ENCODE results near the gene IGFBP3. TPM values are rescaled to one million over a fixed set of nuclear protein-coding genes. Genes with fewer than 3 reads are reported as not detected.

IGFBP3 gene
- total RNA-seq, 1 donor from 2014 or later, result 60.9 TPM

DNA sequence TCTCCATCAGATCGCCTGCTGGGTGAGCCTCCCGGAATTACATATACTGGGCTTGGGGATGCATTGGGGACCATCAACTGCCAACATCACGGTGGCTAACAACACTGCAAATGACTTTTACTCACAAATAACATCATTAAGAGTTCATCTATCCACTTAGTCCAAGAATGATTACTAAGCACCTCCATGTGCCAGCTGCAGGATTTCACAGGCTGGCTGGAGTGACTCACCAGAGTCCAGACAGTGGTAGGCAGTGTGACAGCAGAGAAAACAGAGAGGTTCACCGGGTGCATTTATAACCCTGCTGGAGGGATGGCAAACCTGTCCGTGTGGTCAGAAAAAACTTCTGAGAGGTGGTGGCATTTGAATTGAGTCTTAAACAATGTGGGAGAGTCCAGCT is 3.2 kb upstream of the IGFBP3 start:
- ATAC-seq (no peak), DNase-seq (ENCODE audit: low spot score) (no peak)
- intact Hi-C loops (cut with DNase I), result loop anchor here (5.0 kb wide), 1 partner anchor 1258 kb away; no protein-coding TSS in a partner anchor

DNA sequence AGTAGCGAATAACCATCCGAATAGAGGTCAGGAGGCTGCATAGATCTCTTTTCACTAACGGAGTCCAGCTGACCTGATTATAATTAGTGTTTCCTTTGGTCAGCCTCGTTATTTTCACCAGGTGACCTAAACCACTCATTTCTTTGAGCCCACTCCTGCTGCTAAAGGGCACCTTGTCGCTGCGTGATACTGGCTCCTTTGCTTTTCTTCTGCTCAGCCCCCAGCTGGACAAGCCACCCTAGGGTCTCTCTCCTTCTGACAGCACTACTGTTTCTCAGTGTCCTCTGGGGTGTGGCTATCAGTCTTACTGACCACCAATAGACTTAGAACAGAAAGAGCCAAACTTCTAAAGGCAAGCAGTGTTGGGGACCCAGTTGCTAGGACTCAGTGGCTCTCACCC is 2.7 kb upstream of the IGFBP3 start:
- no peak for ATAC-seq
- no peak for DNase-seq (ENCODE audit: low spot score)
- intact Hi-C loops (cut with DNase I), result loop anchor here (5.0 kb wide), 1 partner anchor 1258 kb away; no protein-coding TSS in a partner anchor

DNA sequence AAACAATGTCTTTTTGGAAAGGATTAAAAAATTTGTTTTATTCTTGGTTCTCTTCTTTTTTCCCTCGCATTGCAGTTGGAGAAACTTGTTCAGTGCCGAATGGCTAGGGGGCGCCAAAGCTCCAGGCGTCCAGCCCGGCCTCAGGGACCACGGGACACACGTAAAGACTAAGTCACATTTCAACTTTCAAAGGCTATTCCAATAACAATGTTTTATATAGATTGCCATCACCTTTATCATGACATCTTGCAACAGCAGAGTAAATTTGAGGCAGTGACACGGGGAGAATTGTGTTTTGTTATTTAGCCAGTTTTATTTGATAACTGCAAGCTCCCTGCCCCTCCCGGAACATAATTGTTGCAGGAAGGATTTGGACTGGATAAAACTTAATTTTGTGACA is 2.2 kb upstream of the IGFBP3 start:
- DNase-seq (ENCODE audit: low spot score), result peak; percentile 85
- ATAC-seq, result peak; percentile 77
- intact Hi-C loops (cut with DNase I), result loop anchor here (5.0 kb wide), 1 partner anchor 1259 kb away; no protein-coding TSS in a partner anchor

DNA sequence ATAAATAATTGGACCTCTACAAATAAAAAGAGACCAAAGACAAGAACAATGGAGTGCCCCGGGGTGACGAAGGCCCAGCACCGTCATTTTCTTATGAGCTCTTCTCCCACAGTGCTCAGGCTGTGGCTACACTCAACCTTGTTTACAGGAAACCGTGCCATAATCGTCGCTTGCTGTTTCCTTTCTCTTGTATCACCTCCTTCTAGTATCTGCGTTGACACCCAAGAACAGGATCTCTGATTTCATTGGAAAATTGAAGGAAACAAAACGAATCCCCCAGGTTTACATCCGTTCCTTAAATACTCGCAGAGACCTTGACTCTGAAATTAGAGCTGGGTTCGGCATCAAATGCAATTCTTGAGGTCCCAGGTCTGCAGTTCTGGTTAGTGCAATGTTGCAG is 1.7 kb upstream of the IGFBP3 start:
- intact Hi-C loops (cut with DNase I), result loop anchor here (5.0 kb wide), 1 partner anchor 1259 kb away; no protein-coding TSS in a partner anchor
- no peak for DNase-seq (ENCODE audit: low spot score)
- peak; percentile 9 for ATAC-seq

DNA sequence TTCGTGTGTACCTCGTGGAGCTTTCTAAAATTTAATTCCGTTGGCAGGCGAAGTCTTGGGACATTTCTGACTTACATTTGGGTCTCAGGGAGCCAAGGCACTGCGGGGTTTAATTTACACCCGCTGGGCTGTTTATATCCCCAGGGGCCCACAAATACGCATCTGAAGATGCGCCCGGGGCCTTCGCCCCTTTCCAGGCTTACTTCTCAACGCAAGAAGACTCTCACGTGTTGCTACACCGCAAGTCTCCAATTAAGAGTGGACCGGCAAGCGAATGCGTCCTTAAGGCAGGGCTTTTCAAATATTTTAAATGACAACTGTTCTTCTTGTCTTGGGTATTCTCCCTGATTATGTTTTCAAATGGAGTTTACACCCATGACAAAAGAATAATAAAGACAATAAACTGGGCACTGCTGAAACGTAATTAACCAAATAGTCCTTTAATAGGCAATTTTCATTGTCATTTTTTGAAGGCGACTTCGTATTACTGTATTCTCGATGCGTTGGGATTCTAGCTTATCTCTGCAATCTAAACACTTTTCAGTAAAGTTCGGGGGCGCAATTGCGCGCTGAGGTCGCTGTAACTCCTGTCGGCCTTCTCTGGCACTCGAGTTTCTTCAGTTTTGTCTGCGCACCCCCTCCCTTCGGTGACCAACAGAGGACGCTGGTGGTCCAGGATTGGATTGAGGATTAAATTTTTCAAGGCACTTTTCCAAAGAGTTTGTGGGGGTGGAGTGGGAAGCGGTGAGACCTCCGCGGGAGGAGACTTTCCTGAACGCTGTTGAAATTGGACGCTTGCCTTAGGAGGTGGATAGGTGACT is 837 bp upstream of the IGFBP3 start:
- intact Hi-C loops (cut with DNase I), result loop anchor here (5.0 kb wide), 1 partner anchor 1260 kb away; no protein-coding TSS in a partner anchor
- peak; percentile 67 for ATAC-seq
- DNase-seq (ENCODE audit: low spot score), result peak; percentile 77

DNA sequence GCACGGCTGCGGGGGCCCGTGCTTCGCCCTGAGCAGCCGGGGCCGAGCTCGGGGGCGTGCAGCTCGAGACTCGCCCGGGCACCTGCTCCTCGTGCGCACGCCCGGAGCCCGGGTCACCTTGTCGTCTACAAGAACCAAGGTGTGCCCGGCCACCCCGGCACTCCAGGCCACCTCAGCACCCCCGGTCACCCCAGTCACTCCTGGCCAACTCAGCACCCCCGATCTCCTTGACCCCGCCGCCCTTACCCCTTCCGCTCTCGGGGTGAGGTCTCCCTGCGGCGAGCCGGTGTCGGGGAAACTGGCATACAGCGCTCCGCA is 268 bp upstream of the IGFBP3 start:
- intact Hi-C loops (cut with DNase I), result loop anchor here (5.0 kb wide), 1 partner anchor 1261 kb away; no protein-coding TSS in a partner anchor
- DNase-seq (ENCODE audit: low spot score) (no peak), ATAC-seq (peak; percentile 7)

- ATAC-seq, result no peak
- intact Hi-C loops (cut with DNase I), result loop anchor here (5.0 kb wide), 1 partner anchor 1262 kb away; no protein-coding TSS in a partner anchor
- DNase-seq (ENCODE audit: low spot score), result no peak
These were observed 1.0 kb downstream of the IGFBP3 start for GRCh38 chr7:45919993-45920459.

GRCh38 chr7:45919231-45919784 is 1.8 kb downstream of the IGFBP3 start:
- ATAC-seq (no peak), DNase-seq (ENCODE audit: low spot score) (no peak)
- intact Hi-C loops (cut with DNase I), result no loop called here

DNA sequence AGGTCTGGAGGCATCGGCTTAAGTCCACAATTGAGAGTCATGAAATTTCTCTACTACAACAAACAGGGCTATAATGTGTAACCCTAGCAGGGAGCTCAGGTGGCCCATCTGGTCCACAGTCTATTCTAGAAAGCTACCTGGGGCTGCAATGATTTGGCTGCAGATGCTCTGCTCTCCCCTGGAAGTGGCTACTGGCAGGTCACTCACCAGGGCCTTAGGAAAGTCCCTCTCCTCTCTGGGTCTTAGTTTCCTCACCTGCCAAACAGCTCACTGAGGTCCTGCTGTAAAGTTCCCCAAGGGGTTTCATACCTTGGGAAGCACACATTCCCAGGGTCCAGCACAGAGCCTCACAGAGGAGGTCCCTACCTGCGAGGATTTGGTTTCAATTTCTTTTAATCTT is 2.5 kb downstream of the IGFBP3 start:
- intact Hi-C loops (cut with DNase I), result no loop called here
- ATAC-seq (no peak), DNase-seq (ENCODE audit: low spot score) (no peak)

DNA sequence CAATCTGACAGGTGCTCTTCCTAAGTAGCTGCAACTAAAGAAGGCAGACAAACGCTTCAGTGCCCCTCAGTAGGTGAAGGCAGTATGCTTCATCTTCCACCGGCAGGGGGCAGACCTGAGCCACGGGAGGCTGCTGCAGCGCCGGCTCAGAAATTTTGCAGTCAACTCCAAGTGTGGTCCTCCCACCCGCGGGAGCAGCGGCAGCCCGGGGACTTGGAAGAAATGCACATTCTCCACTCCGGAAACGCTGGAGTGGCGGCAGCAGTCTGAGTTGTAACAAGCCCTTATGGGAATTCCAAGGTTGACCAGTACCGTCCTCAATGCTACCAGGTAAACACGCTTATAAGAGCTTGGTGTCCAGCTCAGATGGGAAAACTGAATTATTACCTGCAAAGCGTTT is 3.4 kb downstream of the IGFBP3 start:
- ATAC-seq, result peak; percentile 60
- intact Hi-C loops (cut with DNase I), result no loop called here
- peak; percentile 91 for DNase-seq (ENCODE audit: low spot score)

DNA sequence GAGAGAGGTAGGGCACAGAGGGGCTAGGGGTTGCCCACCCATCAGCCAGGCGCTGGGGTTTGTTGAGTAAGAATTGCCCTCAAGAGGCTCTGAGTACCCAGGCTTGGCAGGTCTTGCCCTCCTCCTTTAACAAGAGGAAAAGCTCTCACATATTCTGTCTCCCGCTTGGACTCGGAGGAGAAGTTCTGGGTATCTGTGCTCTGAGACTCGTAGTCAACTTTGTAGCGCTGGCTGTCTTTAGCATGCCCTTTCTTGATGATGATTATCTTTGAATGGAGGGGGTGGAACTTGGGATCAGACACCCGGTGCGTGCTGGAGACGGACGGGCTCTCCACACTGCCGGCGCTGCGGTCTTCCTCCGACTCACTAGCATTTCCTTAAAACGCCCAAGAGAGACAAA is 4.0 kb downstream of the IGFBP3 start:
- no peak for ATAC-seq
- intact Hi-C loops (cut with DNase I), result no loop called here
- no peak for DNase-seq (ENCODE audit: low spot score)

DNA sequence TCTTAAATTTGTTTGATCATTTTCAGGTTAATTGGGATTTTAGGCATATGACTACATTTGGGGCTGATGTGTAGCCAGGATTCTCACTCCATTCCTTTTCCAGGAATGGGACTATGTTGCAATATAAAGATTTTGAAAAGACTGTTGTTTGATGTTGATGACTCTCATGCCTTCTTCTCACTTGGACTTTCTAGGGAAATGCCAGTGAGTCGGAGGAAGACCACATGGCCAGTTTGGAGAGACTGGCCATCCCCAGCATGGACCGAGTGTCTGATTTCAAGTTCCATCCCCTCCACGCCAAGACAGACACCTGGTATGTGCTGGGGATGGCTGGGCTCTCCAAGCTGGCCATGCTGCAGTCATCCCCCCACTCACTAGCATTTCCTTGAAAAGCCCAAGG is 5.5 kb downstream of the IGFBP3 start:
- intact Hi-C loops (cut with DNase I), result no loop called here
- ATAC-seq, result no peak
- DNase-seq (ENCODE audit: low spot score), result no peak

DNA sequence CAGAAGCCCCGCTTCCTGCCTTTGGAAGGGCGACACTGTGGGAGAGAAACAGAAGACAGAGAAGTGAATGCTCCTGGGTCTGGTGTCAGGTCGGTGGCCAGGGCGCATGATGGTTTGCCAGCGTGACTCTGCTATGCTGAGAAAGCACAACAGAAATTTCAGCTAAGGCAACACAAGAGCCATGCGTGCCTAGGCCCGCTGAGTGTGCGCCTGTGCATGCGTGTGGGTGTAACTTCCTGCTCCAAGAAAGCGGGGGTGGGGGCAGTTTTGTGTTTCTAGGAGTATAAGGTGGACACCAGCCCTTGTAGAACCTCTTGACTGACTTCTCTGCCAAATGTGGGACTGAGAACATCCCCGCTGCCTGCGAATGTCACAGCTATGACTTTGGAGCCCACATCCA is 6.2 kb downstream of the IGFBP3 start:
- no peak for ATAC-seq

GRCh38 chr7:45912972-45913371 is 8.1 kb downstream of the IGFBP3 start:
- intact Hi-C loops (cut with DNase I), result no loop called here
- DNase-seq (ENCODE audit: low spot score), result no peak
- no peak for ATAC-seq

More for the DNA sequence above, 6.2 kb downstream of the IGFBP3 start:
- intact Hi-C loops (cut with DNase I), result no loop called here
- DNase-seq (ENCODE audit: low spot score), result no peak

- no peak for ATAC-seq
- no peak for DNase-seq (ENCODE audit: low spot score)
- intact Hi-C loops (cut with DNase I), result no loop called here
These were observed 9.8 kb downstream of the IGFBP3 start for GRCh38 chr7:45911311-45911710.

DNA sequence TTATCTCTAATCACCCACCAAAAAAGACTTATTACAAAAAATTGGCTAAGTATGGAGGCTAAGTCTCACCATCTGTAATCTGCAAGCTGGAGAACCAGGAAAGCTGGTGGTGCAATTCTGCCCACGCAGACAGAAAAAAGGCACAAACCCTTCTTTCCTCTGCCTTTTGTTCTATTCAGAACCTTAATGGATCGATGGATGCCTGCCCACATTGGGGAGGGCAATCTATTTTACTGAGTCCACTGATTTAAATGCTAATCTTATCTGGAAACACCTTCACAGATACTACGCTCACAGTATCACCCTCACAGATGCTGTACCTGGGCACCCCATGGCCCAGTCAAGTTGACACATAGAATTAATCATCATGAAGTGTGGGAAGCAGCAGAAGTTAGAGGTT is 10.2 kb downstream of the IGFBP3 start:
- DNase-seq (ENCODE audit: low spot score), result no peak
- intact Hi-C loops (cut with DNase I), result no loop called here
- no peak for ATAC-seq

GRCh38 chr7:45909561-45909960 is 11.5 kb downstream of the IGFBP3 start:
- ATAC-seq (no peak), DNase-seq (ENCODE audit: low spot score) (no peak)
- intact Hi-C loops (cut with DNase I), result no loop called here

DNA sequence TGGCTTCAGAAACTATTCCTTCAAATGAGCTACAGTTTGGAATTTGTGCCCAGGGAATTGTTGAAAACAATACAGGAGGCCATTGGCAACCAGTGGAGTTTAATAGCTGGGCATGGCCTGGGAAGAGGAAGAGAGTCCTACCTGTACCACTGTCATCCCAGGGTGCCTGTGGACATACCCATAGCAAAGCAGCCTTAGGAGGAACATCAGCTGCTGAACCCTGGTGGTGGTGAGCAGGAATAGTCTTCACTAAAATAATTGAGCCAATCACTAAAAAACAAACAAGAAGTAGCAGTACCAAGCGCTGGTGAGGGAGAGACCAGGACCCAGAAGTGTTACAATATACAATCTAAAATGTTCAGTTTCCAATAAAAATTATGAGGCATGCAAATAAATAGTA is 18.3 kb downstream of the IGFBP3 start:
- ATAC-seq (no peak), DNase-seq (ENCODE audit: low spot score) (no peak)
- intact Hi-C loops (cut with DNase I), result no loop called here

DNA sequence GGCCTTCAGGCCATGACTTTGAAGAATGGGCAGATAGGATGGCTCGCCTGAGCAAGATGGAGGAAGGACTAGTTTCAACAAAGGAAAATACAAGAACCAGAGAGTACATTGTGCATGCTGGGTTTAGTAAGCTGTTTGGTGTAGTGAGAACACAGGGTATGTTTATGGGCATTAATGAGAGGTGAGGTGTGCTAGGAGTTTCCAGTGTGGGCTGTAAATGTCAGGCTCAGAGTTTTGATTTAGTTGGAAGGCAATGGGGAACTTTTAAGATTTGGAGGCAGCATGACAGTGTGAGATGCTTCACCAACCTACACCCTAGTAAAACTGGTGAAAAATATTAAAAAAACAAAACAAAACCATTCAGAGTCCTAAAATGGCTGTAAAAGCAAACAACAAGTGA is 19.5 kb downstream of the IGFBP3 start:
- DNase-seq (ENCODE audit: low spot score) (no peak), ATAC-seq (no peak)
- intact Hi-C loops (cut with DNase I), result no loop called here

- DNase-seq (ENCODE audit: low spot score), result no peak
- no peak for ATAC-seq
- intact Hi-C loops (cut with DNase I), result loop anchor here (5.0 kb wide), 1 partner anchor 439 kb away; no protein-coding TSS in a partner anchor
These were observed 22.9 kb downstream of the IGFBP3 start for GRCh38 chr7:45898222-45898621.

All from sciatic nerve (tissue), 2 donors.